ENCODE results near the gene EIF4E2. TPM values are rescaled to one million over a fixed set of nuclear protein-coding genes. Genes with fewer than 3 reads are reported as not detected.

The EIF4E2 gene
- total and polyA plus RNA-seq, 2 of the 4 experiments (the other 2 are of a cell fraction) = 52.1 to 105 TPM

DNA sequence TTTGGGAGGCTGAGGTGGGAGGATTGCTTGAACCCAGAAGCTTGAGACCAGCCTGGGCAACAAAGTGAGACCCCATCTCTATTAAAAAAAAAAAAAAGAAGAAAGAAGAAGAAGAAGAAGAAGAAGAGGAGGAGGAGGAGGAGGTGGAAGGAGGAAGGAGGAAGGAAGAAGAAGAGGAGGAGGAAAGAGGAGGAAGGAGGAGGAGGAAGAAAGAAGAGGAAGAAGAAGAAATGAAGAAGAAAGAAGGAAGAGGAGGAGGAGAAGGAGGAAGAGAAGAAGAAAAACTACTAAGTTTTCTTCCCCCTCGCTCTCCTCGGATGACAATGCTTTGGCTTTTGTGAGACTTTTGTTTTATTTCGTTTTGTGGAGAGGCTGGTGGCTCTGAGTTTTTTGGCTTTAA is 52.8 kb downstream of the EIF4E2 start:
- no peak overlapping the region for H2BK5ac ChIP-seq (ENCODE audit: low read depth, low read length, poor library complexity, severe bottlenecking)
- H2AK5ac ChIP-seq (ENCODE audit: low read depth, low read length) = no peak overlapping the region
- no peak overlapping the region for H3K4me2 ChIP-seq (ENCODE audit: low read depth, low read length)
- no peak overlapping the region for H3K4ac ChIP-seq (ENCODE audit: low read depth, low read length)
- peaks cover 10% of the 10 kb centered on the region for H3K27me3 ChIP-seq (ENCODE audit: control insufficient read depth, insufficient read depth, low read length)
- dilution Hi-C loops (cut with HindIII; ENCODE audit: low sequenced_read_pairs, unreplicated experiment) (no loop called here), intact Hi-C loops (cut with micrococcal nuclease) (loop anchor here (10.0 kb wide), 1 partner anchor 172 kb away; the partner anchor contains the start of gene KCNJ13), in situ Hi-C loops (cut with MboI; ENCODE audit: low sequenced_read_pairs) (no loop called here)
- no peaks in the 10 kb centered on the region for H3K36me3 ChIP-seq (ENCODE audit: control insufficient read depth, insufficient read depth, low read length)
- no peak overlapping the region for H3K4me3 ChIP-seq (ENCODE audit: insufficient read depth, low read depth, low read length)
- no peak overlapping the region for H3K27ac ChIP-seq (ENCODE audit: insufficient read depth, low read length)
- no peak overlapping the region for H3K18ac ChIP-seq (ENCODE audit: low read depth, low read length)
- ChIA-PET CTCF (no interaction called here), POLR2A (ENCODE audit: unreplicated experiment) (no interaction called here)
- H3K9me3 ChIP-seq (ENCODE audit: control insufficient read depth, insufficient read depth, low read length) = no peaks in the 10 kb centered on the region
- BruUV-seq (replicated peaks) = no TSS peak
- H3K56ac ChIP-seq (ENCODE audit: extremely low read depth, insufficient read depth, low read length) = no peak overlapping the region
- WGBS, 2 experiments (ENCODE audit: extremely low coverage in 2 of 2, insufficient read length in 1 of 2) = no CpG with 5 or more reads among the region's 3 CpGs
- no peak overlapping the region for H3K23ac ChIP-seq (ENCODE audit: low read depth, low read length)
- H3K79me1 ChIP-seq (ENCODE audit: low read depth in 1 of 2, low read length in 2 of 2) = no peaks in the 10 kb centered on the region
- DNase-seq = no peak
- ATAC-seq (ENCODE audit: low read depth) = no peak
- no peak overlapping the region for H4K5ac ChIP-seq (ENCODE audit: low read depth, low read length)
- no peaks in the 10 kb centered on the region for H3K4me1 ChIP-seq (ENCODE audit: control insufficient read depth, insufficient read depth, low read length)
- H2BK20ac ChIP-seq (ENCODE audit: low read depth, low read length) = no peak overlapping the region
- H2BK120ac ChIP-seq (ENCODE audit: low read depth, low read length) = no peak overlapping the region
- H3K9ac ChIP-seq (ENCODE audit: low read depth, low read length) = no peak overlapping the region
- no peaks in the 10 kb centered on the region for H3K9me1 ChIP-seq (ENCODE audit: insufficient read depth, low read length)
- no peak overlapping the region for H2BK15ac ChIP-seq (ENCODE audit: low read depth, low read length)
- H2AFZ ChIP-seq (replicated peaks; ENCODE audit: low read length, poor library complexity) = no peak overlapping the region
- H3K14ac ChIP-seq (replicated peaks; ENCODE audit: low read depth, low read length) = no peak overlapping the region
- no peak overlapping the region for H4K8ac ChIP-seq (ENCODE audit: low read depth in 2 of 2, low read length in 2 of 2)
- H4K20me1 ChIP-seq (ENCODE audit: insufficient read depth, low read length) = no peaks in the 10 kb centered on the region
- H2AK9ac ChIP-seq (replicated peaks; ENCODE audit: low read depth, low read length, poor library complexity) = no peak overlapping the region
- H4K91ac ChIP-seq (ENCODE audit: insufficient read depth, low read depth, low read length) = no peak overlapping the region
- TF ChIP-seq POLR2A (IDR thresholded peaks at IDR 0.05; ENCODE audit: low read depth, low read length) = no peak

Measured in IMR-90 (cell line).